Ecto neural progenitor cell (in vitro differentiated cells): ENCODE measurements around the gene EXOC6.

Source experiments
- DNase-seq: peaks from one replicate; pipeline ENCODE4 v3.0.0-alpha.2; 2018; ENCODE audit warnings: low spot score

Gene EXOC6

DNA sequence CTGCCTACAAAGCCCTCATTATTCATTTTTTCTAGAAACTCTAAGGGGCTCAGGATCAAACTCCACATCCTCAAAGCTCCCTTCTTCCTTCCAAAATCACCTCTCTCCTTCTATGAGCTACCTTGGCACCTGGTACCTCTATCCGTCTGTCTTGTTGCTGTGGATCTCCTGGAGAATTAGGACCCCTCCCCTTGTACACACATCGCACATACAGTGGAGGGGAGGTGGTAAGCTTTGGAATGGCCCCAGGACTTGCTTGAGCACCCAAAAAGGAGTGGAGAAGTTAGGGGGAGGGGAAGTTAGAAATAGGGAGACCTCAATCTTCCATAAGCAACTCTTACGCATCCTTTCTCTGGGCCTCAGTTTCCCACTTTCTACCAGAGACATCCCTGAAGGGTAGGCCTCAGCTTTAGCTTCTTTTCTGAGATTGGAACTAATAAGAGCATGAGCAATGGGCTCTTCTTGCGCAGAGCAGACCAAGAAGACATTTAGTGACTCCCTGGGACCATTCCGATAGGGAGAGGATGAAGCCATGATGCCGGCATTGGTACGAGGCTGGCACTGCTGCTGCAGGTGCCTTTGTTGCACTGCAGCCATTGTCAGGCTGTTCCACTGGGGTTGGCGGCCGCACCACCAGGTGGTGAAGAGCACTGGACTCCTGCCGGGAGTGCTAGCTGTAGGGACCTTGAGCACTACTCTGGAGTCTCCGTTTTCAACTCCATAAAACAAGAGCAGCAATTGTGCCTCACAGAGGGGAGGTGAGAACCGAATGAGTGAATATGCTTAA, 216.7 kb downstream of the EXOC6 start:
- DNase-seq, result no peak

DNA sequence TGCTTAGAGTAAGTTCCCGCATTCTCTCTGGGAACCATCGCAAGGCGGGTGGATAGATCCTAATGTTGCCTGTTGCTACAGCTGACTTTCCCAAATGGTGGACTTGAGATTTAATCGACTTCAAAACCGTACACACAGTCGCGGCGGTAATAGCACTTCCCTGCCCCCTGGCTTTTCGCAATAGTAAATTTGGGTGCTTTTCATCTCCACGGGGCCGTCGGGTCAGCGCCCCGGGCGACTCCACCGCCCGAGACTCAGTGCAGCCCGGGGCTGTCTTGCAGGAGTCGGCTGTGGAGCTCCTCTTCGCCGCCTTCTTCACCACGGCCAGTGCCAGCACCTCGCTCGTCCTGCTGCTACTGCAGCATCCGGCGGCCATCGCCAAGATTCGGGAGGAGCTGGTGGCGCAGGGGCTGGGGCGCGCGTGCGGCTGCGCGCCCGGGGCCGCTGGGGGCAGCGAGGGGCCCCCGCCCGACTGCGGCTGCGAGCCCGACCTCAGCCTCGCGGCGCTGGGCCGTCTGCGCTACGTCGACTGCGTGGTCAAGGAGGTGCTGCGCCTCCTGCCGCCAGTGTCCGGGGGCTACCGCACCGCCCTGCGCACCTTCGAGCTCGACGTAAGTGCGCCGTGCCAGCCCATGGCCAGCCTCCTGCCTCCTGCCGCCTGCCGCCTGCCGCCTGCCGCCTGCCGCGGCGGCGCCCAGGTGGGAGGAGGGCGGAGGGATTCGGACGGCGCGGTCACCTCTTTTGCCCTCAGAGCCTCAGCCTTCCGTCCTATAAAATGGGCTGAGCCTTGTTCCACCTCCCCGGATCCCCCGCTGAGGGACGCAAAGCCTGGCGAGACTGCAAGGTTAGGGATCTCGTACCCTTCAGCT, 217.6 kb downstream of the EXOC6 start:
- no peak for DNase-seq

DNA sequence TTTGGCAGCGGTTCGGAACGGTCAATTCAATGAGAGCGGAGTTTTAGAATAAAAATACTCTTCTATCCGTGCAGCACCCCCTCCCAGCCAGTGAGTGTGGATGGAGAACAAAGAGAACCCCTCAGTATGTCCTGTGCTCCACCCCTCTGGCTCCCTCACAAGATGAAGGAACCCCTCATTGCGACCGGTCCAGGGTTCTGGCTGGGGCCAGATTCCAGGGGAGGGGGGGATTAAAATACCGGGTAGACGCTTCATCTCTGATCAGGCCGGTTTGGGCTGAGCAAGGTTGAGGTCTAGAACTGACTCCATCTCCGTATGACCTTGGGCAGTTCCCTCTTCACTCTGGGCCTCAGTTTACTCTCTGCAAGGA, 218.2 kb downstream of the EXOC6 start:
- no peak for DNase-seq

DNA sequence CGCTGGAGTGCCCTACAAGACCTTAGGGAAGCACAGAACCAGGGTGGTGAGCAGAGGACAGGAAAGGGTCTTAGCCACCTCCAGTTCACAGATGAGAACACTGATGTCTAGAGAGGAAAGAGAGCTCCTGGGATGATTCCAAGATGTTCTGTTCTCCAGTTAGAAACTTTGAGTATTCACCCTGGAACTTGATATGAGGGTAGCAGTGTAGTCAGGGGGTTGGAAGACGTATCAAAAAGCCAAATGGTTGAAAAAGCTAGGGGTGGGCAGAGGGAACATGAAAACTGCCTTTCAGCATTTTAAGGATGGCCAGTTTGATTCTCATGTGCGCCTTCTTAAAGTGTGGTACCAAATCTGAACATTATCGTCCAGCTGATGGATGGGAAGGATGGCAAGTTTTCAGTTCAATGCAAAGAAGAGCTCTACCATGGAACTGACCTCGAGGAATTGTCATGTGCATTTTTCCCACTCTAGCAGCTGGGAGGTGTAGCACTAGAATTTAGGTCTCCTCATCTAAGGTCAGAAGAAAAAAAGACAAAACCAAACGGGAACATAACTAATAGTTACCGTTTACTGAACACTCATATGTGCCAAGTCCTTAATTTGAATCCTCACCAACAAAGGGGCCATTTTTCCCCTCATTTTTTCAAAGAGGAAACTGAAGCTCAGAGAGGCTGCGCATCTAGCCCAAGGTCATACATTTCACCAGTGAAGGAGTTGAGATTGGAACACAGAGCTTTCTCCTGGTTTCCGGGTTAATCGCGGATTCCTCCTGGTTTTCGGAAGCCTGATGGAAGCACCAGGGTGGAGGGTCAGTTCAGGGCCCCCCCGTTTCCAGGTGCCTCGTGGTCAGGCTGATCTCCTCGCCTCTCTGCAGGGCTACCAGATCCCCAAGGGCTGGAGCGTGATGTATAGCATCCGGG, 219.4 kb downstream of the EXOC6 start:
- no peak for DNase-seq

DNA sequence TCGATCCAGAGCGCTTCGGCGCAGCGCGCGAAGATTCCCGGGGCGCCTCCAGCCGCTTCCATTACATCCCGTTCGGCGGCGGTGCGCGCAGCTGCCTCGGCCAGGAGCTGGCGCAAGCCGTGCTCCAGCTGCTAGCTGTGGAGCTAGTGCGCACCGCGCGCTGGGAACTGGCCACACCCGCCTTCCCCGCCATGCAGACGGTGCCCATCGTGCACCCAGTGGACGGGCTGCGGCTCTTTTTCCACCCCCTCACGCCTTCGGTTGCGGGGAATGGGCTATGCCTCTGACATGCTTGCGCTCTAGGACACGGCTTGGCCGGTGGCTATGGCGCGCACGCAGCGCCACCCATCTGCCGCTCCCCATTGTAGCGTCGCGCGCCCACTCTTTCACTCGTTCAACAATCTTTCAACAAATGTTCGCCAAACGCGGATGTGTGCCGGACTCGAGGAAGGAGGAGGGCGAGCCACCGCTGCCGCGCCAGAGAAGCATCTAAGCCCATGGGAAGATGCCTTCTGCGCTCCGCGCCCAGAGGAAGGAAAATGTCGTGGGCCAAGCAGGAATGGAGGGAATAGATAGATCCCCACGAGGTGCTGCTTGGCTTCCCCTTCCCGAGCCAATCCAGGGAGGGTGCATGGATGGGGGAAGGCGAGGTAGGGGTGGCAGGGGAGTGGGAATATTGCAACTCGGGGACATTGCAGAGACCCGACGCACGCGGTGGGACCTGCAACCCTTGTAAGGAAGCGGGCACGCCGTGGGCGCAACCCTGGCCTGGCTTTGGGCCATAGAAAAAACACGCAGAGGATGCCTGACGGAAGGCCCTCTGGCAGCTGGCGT, 220.3 kb downstream of the EXOC6 start:
- DNase-seq, result peak; percentile 68

DNA sequence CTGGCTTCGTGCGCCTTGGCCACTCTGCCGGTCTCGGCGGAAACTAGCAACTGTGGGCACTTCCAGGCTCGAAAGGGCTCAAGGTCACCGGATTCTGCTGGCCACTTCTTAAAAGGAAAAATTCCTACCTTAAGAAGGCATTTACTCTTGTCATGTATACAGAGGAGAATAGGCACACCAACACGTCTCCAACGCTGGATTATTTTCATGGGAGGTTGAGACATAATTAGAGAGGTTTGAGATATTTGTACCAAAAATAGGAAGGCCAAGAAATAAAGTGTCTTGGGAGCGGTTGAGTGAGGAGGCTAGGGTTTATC, 220.9 kb downstream of the EXOC6 start:
- no peak for DNase-seq

DNA sequence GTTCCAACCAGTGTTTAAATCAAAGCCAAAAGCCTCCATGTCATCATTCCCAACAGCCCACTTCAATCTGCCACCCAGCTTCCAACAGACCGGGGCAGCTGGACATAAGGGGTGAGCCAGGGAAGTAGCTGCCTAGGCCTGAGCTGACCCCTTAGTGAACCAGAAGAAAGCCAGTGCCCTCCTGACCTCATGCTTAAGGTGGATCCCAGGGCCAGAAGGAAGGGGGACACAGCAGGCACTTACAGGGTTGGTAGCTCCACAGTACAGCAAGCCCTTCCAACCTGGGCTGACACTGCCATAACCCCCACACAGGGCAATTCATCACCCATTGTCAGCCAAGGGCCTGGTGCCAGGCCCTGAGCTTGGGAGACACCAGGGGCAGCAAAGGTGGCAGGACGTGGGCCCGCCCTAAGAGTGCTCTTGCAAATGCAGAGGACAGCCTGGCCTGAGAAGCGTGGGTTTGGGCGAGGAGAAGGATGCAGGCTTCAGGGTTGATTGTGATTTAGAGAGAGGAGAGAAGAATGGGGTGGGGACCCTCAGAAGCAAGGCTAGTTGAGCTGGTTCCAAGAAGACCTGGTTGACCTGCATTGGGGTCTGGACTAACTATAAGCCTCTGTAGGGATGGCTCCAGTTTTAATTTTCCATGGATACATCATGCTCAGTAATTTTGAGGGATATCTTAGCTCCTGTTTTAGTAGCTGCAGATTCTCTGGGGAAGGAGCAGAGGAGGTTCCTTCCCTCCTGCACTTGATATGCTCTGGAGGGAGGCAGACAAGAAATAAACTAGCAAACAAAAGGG, 222.3 kb downstream of the EXOC6 start:
- no peak for DNase-seq

DNA sequence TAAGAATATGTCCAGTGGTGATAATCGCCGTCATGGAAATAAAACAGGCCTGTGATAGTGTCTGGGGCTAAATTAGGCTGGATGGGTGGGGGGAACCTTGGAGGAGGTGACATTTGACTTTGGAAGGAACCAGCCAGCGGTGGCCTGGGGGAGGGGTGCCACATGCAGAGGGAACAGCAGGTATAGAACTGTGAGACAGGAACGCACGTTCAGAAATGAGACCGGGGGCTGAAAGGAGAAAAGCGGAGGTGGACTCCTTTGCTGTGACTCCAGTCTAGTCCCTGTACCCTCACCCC, 222.8 kb downstream of the EXOC6 start:
- DNase-seq, result no peak

DNA sequence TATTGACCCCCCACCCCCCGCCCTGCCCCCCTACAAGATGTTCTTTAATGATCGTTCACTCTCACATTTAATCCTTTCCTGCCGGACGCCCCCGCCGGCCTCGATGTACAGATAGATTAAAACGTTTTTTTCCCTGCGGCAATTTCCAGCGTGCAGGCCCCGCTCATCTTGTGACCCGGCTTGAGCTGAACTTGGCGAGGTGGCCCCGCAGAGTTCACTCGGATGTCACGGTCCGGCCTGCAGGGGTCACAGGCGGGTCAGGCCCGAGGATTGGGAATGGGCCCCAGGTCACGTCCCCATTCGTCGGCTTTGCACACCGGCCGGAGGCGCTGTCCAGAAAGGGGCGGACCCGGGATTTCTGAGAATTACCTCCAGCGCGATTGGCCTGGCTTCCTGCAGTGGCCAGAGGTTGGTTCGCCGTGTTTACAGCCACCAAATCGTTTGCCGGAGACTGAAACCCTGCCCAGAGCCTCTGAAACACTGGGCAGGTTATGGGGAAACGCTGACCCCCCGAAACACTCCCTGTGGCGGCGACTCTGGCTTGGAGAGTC, 223.4 kb downstream of the EXOC6 start:
- peak; percentile 86 for DNase-seq

DNA sequence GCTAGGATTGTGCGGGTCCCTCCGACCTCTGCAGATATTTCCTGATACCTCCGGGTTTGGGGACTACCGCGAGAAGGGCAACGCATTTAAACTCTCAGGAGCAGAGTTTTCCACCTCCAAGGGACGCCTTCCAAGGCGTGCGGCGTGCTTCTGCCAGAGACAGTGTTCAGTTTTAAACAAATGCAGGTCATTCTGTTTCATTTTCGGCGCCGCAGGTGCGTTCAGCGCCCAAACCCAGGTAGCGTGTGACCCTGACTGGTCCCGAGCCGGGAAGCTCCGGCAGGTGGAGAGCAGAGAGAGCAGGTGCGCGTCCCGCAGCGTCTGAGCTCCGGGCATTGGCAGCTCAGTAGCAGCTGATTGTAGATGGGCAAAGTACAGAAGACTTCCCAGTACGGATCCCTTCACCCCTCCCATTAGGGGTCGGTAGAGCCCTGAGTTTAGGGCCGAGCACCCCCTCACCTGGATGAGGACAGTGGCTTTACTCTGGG, 223.9 kb downstream of the EXOC6 start:
- no peak for DNase-seq

DNA sequence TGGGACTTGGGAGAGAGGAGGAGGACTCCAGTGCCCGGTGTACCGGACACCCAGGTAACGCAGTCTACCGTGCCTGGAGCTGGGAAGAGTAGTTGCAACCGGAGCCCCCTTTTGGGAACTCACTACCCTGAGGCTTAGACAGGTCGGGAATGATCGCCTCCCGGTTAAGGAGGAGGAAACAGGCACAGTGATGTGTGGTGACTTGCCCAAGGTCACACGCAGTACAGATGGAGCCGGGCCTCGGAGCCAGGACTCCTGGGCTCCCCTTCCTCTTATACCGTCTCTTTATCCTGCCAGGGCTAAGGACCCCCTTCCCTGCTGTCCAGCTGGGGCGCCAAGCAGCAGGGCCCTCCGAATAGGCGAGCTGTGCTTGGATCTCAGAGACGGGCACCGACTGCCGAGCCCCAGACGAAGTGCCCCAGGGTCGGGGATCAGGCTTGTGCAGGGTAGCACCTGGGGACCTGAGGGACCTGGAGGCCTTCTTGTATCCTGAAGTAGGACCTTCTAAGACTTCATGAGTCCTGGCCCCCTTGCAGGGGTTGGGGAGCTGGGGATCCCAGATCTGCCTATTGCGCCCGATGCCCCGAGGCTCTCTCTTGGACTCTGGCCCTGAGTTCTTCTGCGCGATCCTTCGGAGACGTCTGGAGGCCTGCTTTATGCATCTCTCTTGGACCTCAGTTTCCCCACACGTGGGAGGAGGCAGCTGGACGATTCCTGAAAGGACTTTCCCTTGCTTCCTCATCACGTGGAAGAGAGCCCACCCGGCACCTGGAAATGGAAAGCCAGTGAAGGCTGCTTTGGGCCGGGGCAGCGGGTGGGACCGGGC, 224.6 kb downstream of the EXOC6 start:
- DNase-seq, result no peak

DNA sequence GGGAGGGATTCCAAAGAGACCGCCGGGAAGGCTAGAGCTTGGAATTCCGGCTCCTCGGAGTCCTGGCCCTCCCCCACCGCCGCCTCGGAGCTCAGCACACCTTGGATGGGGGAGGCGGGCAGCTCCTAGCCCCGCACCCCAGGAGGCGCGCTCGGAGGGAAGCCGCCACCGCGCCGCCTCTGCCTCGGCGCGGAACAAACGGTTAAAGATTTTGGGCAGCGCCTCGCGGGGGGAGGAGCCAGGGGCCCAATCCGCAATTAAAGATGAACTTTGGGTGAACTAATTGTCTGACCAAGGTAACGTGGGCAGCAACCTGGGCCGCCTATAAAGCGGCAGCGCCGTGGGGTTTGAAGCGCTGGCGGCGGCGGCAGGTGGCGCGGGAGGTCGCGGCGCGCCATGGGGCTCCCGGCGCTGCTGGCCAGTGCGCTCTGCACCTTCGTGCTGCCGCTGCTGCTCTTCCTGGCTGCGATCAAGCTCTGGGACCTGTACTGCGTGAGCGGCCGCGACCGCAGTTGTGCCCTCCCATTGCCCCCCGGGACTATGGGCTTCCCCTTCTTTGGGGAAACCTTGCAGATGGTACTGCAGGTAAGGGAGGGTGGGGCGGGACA, 225.3 kb downstream of the EXOC6 start, which contains the start of gene CYP26A1:
CYP26A1 (plus strand) TSS at position 355 of the 608 bp plus-strand sequence; CDS start at position 397, 42 bp downstream.
- no peak for DNase-seq

DNA sequence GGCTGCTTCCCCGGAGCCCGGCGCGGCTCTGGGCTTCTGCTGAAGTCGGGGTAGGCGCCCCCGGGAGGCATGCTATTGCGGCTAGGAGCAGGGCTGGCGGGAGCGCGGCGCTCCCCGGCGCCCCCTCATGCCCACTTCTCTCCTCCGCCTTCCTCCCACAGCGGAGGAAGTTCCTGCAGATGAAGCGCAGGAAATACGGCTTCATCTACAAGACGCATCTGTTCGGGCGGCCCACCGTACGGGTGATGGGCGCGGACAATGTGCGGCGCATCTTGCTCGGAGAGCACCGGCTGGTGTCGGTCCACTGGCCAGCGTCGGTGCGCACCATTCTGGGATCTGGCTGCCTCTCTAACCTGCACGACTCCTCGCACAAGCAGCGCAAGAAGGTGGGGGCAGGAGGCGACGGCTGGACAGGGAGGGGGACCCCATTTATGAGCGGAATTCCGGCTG, 225.9 kb downstream of the EXOC6 start:
- DNase-seq, result peak; percentile 71

DNA sequence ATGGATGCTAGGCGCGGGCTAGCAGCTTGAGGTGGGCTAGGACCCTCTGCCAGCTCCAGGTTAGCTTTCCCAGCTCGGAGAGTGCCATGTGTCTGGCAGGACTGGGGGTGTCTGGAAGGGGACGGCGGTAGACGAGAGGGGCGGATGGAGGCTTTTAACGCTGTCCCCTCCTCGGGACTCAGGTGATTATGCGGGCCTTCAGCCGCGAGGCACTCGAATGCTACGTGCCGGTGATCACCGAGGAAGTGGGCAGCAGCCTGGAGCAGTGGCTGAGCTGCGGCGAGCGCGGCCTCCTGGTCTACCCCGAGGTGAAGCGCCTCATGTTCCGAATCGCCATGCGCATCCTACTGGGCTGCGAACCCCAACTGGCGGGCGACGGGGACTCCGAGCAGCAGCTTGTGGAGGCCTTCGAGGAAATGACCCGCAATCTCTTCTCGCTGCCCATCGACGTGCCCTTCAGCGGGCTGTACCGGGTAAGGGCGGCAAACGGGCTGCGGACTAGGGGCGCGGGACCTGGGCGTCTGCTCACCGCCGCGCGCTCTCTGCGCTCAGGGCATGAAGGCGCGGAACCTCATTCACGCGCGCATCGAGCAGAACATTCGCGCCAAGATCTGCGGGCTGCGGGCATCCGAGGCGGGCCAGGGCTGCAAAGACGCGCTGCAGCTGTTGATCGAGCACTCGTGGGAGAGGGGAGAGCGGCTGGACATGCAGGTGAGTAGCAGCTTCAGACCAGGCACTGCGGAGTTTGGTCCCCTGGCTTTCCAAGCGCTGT, 226.5 kb downstream of the EXOC6 start:
- no peak for DNase-seq

DNA sequence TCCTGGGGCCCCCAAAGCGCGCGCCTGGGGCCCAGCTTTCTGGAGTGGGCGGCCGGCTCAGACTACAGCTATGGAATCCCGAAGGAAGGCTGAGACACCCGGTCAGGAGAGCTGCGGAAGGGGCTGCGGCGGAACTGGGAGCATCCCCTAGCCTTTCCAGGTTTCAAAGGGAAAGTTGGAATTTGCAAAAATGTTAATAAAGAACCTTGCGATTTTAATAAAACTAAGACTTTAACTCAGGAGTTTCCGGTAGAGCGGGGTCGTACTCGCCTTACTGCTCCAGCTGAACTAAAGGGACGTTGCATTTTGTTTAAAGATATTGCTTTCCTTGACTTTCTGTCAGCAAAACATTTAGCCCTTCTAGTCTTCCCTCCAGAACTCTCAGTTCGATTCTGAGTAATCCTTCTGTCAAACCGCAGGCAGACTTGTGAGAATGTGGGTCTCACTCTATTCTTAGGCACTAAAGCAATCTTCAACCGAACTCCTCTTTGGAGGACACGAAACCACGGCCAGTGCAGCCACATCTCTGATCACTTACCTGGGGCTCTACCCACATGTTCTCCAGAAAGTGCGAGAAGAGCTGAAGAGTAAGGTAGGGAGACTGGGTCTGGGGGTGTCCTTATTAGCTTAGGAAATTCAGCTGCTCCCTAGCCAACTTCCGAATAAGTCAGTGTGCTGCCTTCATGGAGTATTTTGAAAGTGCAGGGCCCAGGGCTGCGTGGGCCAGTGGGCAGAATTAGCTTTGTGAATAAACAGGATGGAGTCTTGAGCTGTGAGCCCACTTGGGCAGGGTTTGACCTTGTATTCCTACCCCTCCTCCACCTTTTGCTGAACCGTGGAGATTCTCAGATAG, 227.3 kb downstream of the EXOC6 start:
- DNase-seq, result no peak

DNA sequence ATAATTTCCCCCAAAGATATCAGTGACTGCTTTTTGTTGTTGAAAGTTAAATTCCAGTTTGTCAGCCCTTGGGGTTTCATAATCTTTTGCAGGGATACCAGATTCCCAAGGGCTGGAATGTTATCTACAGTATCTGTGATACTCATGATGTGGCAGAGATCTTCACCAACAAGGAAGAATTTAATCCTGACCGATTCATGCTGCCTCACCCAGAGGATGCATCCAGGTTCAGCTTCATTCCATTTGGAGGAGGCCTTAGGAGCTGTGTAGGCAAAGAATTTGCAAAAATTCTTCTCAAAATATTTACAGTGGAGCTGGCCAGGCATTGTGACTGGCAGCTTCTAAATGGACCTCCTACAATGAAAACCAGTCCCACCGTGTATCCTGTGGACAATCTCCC, 228.6 kb downstream of the EXOC6 start:
- DNase-seq, result no peak

DNA sequence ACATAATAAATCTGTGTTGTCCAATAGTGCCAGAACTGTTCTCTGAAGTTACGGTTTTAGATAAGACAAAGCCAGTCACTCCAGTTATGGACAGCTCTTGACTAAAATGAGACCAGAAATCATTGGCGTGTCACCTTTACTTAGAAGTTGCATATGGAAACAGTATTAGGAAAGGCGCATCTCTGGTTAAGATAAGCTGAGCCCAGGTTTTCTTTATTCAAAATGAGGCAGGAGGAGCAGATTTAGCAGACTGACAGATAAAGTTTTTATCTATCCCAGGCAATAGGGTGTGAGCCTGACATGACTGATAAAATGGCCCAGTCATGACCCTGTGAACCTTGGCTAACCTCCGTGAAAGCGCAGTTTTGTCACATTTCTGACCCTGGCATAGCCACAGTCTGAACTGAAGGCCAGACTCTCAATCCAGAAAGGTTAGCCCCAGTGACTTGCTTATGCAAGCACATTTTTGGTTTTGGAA, 229.6 kb downstream of the EXOC6 start:
- DNase-seq, result no peak
